Activated CD4-positive, alpha-beta T cell treated with anti-CD3 and anti-CD28 coated beads, Interleukin-10, Interleukin-2, amounts not matched to agents 100 ng/mL and 50 ng/mL, durations not matched to agents 16 hours and 8 hours (primary cell): ENCODE data around the gene RNF227.
A peak's percentile ranks its signal among the peaks of the same experiment; 100 is the strongest.
"Not testable (repeated sequence)": the region's sequence is repeated elsewhere in the genome, so short reads cannot be mapped to it uniquely, and the experiment has no call there.

ENCODE experiments used
- DNase-seq: peaks from one replicate; pipeline ENCODE4 v3.0.0-alpha.2; 2020

RNF227 gene

DNA sequence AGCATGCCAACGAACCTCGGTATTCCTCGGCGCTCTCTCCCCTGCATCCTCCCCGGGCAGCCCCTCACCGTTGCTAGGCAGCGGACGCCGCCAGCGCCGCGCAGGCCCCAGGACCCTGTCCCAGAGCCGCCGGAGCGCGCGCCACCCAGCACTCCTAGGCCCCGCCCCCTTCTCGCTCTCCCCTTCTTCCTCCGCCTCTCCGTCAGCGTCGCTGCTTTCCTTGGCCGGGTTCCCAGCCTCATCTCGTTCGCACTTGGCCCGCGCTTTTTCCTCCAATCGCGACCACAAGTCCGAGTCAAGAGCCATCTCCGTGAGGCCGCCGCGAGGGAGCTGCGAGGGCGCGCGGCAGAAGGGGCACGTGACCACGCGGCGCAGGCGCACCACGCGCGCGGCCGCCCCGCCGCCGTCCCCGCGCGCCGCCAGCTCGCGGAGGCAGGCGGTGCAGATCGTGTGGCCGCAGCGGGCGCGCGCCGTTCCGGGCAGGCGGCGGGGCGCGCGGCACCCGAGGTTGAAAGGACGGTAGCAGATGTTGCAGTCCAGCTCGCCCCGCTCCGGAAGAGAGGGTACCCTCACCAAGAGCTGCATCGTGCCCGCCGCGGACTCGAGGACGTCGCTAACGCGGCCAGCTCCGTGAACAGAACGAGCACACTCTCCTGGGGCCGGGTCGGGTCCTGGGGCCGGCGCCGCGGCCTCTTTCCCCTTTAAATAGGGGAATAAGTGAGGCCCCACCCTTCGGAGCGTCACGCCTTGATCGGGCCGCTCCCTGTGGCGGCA, at the start of gene RNF227:
Gene RNF227, minus strand, starts transcription at position 679 of the 774 bp plus-strand sequence. Its CDS starts 94 bp downstream, at position 585.
- peak; percentile 90 for DNase-seq

GRCh38 chr17:7961421-7961820, 45.3 kb upstream of the RNF227 start:
- no peak for DNase-seq

DNA sequence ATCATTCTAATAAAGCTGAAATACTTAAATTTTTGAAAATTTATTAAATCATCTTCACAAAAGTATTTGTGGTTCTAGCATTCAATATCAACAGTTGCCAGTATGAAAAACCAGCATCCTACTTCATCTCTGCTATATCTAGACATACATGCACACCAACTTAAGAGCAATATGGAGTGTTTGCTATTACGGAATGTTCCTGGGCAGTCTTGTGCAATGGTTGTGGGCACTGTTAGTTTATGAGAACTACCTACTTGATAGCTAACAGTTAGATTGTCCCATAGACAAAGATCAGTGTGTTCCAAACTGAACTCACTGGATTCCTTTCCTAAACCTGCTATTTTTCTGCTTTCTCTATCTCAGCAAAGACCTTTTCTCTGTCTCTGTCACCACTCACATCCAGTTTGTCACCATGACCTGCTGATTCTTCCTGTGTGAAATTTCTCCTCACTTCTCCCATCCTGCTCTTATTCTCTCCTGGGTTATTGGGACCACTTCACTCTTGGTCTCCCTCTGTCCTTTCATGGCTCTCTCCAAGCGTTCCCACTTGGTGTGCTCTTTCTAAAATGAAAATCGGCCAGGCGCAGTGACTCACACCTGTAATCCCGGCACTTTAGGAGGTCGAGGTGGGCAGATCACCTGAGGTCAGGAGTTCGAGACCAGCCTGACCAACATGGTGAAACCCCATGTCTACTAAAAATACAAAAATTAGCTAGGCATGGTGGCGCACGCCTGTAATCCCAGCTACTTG, 43.6 kb upstream of the RNF227 start:
- DNase-seq: no peak

DNA sequence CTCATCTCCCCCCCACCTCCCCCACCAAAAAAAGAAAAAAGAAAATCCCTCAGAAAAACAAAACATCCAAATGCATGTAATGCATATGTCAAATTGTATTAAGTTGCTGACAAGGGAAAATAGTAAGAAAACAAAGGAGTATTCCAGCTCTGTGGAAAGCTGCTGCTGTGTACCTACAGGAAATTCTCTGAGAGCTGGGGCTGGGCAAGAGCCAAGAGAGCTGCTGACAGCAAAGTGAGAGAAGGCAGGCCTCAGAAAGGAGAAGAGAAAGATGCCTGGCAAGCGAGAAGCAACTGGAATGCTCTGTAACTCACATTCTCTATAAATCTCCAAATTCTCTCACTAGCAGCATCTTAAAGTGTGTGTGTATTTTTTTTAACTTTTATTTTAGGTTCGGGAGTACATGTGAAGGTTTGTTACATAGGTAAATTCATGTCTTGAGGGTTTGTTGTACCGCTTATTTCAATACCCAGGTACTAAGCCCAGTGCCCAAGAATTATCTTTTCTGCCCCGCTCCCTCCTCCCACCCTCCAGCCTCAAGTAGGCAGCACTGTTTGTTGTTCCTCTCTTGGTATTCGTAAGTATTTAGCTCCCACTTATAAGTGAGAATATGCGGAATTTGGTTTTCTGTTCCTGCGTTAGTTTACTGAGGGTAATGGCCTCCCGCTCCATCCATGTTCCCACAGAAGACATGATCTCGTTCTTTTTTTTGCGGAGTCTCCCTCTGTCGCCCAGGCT, 40.3 kb upstream of the RNF227 start:
- no peak for DNase-seq

DNA sequence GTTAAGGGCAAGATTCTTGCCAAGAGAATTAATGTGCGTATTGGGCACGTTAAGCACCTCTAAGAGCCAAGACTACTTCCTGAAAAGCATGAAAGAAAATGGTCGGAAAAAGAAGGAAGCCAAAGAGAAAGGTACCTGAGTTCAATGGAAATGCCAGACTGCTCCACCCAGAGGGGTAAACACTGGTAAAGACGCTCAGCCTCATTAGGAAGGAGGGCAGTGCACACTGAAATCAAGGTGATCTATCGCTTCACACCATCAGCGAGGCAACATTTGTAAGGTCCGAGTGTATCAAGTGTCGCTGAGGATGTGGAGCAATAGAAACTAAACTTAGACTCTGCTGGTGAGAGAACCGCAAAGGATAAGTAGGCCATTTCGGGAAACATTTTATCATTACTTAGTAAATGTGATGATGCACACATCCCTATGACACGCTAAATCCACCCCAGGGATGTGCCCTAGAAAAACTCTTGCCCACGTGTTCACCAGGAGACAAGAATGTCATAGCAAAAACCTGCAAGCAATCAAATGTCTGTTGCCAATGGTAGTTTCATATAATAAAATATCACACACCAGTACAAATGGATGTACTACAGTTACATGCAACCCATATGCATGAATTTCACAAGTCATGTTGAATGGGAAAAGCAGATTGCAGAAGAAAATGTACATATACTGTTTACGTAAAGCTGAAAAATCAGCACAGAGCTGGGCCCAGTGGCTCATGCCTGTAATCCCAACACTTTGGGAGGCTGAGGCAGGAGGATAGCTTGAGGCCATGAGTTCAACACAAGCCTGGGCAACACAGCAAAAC, 39.5 kb upstream of the RNF227 start:
- DNase-seq: no peak

GRCh38 chr17:7953266-7953665, 37.2 kb upstream of the RNF227 start:
- DNase-seq: not testable (repeated sequence)

GRCh38 chr17:7951143-7951792, 35.2 kb upstream of the RNF227 start:
- peak; percentile 87 for DNase-seq

DNA sequence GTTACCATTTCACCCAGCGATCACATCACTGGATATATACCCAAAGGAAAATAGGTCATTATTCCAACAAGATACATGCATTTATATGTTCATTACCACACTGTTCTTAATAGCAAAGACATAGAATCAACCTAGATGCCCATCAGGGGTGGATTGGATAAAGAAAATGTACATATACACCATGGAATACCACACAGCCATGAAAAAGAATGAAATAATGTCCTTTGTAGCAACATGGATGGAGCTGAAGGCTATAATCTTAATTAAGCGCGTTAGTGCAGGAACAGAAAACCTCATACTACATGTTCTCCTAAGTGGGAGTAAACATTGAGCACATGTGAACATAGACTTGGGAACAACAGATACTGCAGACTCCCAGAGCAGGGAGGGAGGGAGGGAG, 34.5 kb upstream of the RNF227 start:
- DNase-seq: no peak

DNA sequence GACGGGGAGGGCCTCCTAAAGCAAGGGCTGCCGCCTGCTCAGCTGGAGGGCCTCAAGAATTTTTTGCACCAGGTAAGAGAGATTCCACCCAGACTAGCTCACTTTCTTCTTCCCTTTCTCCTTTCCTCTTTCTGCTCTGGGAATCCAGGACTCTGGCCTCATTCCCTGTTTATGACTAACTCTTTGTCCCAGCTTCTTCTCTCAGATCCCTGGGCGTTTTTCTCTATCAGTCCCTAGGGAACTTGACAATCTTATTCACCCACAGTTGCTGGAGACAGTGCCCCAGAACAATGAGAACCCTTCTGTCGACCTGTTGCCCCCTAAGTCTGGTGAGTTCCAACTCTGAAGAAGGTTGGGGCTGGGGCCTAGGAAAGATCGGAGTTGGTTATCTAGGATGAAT, 31.6 kb upstream of the RNF227 start:
- DNase-seq: no peak

GRCh38 chr17:7946441-7946840, 30.4 kb upstream of the RNF227 start:
- DNase-seq: no peak

- DNase-seq: no peak
Observed at GRCh38 chr17:7945651-7946050, 29.6 kb upstream of the RNF227 start.

- DNase-seq: no peak
Observed at GRCh38 chr17:7944326-7944725, 28.2 kb upstream of the RNF227 start.

DNA sequence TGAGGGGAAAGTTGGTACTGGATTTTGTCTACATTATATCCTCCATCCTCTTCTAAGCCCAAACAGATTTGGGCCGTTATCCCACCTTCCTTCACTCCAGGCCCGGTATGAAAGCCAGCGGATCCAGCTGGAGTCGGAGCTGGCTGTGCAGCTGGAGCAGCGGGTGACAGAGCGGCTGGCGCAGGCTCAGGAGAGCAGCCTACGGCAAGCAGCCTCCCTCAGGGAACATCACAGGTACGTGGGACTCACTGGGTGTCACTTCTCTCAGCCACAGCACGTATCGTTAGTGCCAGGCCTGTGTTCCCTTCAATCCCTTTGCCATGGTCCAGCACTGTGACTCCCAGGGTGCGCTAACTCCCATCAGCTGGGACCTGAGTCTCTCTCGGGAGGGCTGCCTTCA, 27.2 kb upstream of the RNF227 start:
- no peak for DNase-seq

DNA sequence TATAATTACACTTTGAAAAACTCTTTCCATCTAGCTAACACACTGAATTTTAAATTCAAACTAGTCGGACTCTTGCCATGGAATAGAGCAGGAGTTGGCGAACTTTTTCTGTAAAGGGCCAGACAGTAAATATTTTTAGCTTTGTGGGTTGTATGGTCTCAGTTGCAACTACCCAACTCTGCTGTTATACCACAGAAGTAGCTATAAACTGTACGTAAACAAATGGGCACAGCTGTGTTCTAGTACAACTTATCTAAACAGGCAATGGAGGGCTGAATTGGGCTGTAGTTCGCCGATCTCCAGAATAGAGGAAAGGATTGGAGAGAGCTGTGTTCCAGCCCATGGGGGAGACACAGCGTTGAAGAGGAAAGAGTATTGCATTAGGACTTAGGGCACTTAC, 24.7 kb upstream of the RNF227 start:
- DNase-seq: no peak

DNA sequence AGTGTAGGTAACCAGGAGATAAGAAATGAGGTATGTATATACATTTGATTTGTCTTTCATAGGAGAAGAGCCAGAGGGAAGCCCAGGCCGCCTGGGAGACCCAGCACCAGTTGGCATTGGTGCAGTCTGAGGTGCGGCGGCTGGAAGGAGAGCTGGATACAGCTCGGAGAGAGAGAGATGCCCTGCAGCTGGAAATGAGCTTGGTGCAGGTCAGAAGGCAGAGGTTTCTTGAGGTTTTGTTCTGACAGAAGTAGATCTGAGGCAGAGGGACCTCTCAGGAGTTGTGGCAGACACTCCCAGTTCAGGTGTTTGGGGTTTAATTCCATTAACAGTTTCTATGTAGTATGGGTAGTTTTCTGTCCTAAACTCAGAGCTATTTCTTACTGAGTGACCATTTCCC, 23.9 kb upstream of the RNF227 start:
- no peak for DNase-seq

DNA sequence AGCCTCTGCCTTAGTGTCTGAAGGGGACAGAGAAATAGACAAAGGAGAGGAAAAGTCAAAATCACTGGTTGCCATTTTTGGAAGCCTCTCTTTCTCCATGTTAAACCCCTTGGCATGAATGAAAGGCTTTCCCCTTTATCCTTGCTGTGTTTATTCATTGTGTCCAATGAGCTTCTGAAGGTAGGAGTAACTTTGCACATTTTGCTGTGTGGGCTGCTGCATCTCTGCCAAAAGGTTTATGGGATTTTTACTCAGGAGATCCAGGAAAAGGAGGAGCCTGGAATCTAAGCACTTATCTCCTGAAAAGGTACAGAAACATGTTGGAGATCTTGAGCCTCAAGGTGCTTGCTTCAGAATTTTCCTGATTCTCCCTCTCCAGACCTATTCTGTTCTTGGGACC, 19.8 kb upstream of the RNF227 start:
- DNase-seq: no peak

- peak; percentile 49 for DNase-seq
Observed at GRCh38 chr17:7932949-7933348, 16.9 kb upstream of the RNF227 start.

DNA sequence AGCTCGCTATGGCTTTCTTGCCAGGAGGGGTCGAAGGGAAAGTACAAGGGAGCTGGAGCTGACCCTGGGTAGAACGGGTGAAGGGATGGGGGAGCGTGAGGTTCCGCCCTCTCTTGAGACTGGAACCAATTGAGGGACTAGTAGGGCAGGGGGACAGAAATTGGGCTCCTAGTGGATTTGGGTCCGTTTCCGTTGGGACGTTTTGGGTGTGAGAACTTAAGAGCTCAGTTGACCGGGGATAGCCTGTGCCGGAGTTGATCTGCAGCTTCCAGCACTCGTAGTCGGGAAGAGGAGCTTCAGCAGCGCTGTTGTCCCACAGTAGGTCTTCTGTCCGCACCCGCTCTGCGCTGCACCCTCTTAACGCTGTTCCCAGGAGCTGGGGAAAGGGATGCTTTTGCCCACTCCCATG, 16.4 kb upstream of the RNF227 start:
- DNase-seq: peak; percentile 42

GRCh38 chr17:7931709-7932482, 15.8 kb upstream of the RNF227 start, which contains the start of the genes CNTROB and TRAPPC1:
TSS of gene CNTROB (plus strand) at chr17:7932206. CDS start at chr17:7933080, 874 bp downstream.
TSS of gene TRAPPC1 (minus strand) at chr17:7931946. CDS start at chr17:7931829, 117 bp downstream.
- peak; percentile 100 for DNase-seq

DNA sequence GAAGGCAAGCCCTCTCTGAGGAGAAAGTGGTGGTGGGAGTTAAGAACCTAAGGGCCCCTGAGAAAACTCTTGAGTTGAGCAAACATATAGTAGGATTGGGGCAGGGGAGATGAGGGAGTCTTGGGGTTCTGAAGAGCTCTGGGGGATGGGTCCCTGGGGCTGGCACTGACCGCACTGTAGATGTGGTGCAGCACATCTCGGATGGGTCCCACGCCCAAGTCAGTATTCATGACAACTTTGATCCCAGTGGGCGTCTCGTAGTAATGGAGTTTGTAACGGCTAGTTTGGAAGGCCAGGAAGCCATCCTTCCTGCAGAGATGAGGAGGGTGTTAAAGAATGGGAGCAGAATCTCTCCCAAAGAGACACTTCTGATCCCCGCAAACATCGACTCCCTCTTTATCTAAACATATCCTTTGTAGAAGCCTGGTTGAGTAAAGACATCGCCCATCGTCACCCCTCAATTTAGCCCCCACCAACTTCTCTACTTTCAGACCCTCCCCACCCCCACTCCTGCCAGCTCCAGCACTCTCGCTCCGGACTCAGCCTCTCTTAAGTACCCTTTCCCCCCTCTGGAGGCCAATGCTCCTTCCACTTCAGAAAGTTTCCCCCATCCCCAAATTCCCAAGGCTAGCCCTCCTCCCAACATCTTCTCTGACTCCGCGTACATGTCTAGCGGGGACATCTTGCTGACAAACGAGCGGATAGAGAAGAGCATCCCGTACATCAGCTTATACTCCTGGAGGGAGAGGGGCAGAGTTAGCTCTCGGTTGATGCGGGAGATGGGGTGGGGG, 14.9 kb upstream of the RNF227 start:
- DNase-seq: no peak
